Stimulated activated CD8-positive, alpha-beta memory T cell treated with anti-CD3 and anti-CD28 coated beads, Interleukin-4, amount 100 ng/mL, for 48 hours (primary cell): ENCODE data around the gene FAM114A1.

Experiments used
- DNase-seq: peaks from one replicate; pipeline ENCODE4 v3.0.0-alpha.2; 2020

Gene FAM114A1

DNA sequence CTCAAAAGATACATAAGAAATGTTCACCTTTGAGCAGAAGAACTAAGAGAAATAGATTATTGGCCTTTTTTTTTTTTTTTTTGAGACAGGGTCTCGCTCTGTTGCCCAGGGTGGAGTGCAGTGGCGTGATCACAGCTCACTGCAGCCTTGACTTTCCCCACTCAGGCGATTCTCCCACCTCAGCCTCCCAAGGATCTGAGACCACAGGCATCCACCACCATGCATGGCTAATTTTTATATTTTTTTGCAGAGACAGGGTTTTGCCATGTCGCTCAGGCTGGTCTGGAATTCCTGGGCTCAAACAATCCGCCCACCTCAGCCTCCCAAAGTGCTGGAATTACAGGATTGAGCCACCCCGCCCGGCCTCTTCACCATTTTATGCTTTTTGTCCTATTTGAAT is 8.1 kb upstream of the FAM114A1 start:
- no peak for DNase-seq

GRCh38 chr4:38860788-38861424 is 6.7 kb upstream of the FAM114A1 start:
- DNase-seq: peak; percentile 75

DNA sequence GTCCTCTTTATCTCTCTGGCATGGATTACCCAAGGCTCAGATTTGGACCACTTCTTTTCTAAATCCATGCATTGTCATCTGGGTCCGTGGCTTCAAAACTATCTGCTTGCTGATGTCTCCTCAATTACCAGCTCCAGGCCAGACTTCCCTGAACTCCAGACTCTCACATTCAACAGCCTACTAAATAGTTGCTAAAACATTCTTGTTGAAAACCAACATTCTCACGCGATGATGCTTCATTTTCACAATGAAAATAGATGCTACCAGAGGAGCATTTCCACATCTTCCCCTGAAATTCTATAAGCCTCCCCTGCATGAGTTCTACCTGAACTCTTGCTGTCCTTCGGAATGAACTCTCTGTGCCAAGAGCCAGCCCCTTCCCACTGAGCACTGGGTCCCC is 5.8 kb upstream of the FAM114A1 start:
- DNase-seq: no peak

GRCh38 chr4:38865445-38865844 is 2.2 kb upstream of the FAM114A1 start:
- no peak for DNase-seq

GRCh38 chr4:38866973-38867477 is 581 bp upstream of the FAM114A1 start:
- DNase-seq: no peak

DNA sequence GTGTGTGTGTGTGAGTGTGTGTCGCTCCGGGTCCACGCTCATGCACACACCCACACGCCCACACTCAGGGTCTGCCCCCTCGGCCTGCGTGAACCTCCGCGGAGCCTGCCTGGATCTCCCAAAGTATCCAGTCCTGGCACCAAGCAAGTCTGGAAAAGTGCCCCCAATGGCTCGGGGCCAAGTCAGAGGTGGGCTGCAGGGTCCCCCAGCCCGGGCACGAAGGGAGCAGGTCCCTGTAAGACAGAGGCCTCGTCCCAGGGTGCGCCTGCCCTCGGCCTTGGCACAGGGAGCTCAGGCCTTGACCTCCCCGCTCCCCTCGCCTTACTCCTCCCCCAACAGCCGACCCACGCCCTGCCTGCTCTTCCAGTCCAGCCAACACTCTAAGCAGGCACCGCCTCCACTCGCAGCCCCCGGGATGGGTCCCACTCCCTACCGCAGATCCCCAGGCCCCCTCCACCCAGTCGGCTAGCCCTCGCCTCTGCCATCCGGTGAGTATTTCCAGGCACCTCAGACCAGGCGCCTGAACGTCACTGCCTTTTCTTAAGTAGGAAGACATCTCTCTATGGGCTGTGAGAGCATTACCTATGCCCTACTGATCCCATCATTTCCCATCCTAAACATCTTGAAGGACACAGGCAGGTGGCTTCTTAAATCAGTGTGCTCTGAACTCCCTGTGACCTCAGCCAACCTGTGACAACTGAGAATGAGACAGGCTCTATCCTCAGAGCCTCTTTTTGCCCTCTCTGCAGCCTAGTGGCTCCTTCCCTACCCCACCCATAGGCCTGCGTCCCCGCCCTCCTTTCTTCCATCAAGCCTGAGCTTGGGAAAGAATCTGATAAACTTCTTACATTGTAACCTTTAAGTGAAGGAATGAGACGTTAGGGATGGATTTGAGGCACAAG is 704 bp downstream of the FAM114A1 start:
- no peak for DNase-seq

DNA sequence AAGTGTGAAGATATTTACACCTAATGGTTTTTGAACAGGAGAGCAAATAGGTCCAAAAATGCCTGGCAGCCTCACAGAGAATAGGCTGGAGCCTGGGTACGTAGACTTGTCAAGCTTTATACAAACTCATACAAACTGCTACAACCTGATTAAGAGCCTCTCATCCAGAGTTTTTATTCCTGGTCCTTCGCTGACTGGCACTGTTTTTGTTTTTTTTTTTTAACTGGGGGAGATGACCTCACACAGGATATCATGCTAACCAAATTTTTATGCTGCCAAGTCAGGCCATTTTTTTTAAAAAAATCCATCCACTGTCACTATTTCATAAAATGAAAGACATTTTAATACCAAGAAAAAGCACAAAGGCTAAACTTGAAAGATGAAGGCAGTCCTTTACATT is 1.9 kb downstream of the FAM114A1 start:
- no peak for DNase-seq

GRCh38 chr4:38870098-38870808 is 2.6 kb downstream of the FAM114A1 start:
- DNase-seq: no peak

DNA sequence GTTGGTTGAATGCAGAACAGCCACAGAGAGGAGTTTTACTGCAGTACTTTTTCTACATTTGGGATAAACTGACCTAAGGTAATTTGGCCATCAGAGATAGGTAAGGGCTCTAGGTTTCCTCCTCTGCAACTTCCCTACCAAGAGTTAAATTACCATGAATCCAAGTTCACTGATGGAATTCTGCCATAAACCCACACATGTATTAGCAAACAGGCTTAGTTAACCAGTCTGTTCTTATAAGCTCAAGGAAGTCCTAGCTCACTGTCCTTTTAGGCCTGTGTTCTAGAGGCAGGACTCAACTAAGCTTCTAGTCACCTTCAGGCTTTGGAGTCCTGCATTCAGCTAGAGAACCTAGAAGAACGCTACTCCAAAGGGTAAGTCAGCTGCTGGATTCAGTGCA is 4.0 kb downstream of the FAM114A1 start:
- no peak for DNase-seq

- no peak for DNase-seq
Measured at GRCh38 chr4:38872620-38873019, 5.0 kb downstream of the FAM114A1 start.

GRCh38 chr4:38873290-38873944 is 5.8 kb downstream of the FAM114A1 start:
- DNase-seq: no peak

- DNase-seq: no peak
Measured at GRCh38 chr4:38876636-38877035, 9.0 kb downstream of the FAM114A1 start.

DNA sequence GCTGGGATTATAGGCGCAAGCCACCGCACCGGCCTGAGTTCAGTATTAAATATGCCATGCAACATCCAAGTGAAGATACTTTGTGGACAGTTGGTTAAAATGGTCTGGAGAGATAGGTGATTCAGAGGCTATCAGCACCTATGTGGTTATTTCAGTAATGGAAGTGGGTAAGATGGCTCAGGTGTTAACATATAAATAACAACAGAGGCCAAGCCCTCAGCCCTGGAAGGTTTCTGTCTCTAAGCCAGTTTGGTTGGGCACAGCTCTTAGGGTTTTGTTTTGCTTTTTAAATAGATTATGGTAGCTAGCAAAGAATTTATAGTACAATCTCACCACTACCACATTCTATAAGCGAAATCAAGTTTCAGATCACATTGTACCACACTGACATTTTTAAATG is 16.6 kb downstream of the FAM114A1 start:
- DNase-seq: no peak

DNA sequence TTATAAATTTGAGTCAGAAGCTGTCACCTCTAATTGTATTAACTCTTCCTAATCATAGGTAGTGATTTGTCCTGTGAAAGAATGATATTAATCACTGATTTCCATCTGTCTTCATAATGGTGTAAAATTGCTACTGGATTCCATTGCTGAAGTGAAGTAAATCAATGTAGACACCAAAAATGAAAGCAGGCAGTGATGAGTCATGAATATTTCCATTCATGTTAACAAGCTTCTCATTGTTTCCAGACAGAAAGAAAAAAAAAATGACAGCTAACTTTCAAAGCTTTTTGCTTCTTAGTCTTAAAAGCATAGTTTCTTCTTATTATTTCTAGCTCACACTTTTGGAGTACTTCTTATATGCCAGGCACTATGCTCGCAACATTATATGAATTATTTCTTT is 21.5 kb downstream of the FAM114A1 start:
- DNase-seq: no peak

DNA sequence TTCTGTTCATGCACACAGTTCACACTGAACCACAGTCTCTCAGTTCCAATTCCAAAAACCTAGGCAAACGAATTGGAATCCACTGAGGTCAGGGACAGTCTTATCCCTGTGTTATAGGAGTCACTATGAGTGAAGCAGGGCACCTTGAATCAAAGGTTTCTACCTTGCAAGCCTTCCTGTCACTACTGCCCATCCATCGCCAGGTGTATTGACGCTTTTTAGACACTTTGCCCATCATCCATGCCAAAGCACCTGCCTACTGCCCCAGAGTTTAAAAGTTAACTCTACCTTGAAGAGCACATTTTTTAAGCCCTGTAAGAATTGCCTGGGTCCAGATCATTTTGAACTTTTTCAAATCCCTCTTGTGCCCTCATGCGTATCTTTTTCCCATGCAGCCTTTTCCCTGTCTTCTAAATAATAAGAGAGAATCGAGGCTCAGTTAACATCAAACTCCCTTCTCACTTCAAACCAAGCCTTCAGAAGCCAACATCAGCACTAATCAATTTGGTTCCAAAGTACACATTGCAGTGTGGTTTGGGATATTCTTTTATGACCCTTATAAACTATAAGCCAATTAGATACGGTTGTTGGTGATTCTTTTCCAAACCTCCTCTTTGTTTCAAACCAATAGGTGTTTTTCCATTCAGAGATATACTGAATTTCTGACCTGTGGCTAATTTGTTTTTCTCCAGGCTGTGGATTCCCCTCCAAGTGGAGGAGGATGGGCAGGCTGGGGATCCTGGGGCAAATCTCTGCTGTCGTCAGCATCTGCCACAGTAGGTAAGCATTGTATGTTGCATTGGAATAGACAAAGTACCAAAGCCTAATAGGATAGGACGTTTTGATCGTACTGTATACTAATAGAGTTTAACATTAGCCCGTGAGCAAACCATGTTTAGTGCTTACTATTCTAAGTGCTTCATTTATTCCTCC is 23.7 kb downstream of the FAM114A1 start:
- no peak for DNase-seq

DNA sequence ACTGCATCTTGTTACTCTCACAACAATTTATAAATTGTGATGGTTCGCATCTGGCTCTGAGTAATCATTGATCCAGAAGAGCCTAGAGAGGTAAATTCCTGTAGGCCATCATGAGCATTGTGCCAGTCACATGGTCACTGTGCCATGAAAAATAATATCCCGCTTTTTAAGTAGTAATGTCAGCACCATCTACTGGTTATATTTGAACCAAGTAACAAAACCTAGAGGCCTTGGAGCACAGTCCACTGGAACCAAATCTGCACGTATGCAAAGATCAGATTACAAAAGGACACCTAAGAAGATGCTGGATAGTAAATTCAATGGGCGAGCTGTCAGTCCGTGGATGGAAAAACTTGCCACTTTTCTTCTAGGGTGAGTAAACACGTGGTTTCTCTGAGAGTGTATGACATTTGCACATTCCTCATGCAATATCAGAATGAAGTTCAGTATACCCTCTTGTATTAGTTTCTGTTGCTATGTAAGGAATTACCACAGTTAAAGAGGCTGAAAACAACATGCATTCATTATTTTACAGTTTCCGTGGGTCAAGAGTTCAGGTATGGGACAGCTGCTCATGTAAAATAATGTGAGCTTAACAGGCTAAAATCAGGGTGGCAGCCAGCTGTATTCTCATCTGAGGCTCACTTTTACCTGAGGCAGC is 26.8 kb downstream of the FAM114A1 start:
- no peak for DNase-seq

- DNase-seq: no peak
Measured at GRCh38 chr4:38896940-38897339, 29.3 kb downstream of the FAM114A1 start.

DNA sequence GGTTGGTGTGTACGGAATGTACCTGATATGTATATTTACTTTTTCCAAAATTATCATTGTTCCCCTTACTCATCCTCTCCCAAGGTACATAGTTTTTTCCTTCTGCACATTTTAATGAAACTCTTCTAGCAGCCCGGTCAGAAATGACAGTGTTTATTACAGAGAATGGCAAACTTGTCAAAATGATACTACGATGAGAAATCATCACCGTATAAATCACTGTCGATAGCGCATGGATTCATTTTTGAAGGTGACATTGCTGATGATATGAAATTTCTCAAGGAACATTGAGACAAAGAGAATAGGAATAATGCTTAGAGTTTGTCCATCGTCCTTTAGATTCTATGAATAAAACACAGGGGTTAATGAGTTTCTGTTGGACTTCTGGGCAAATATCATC is 30.6 kb downstream of the FAM114A1 start:
- DNase-seq: no peak

GRCh38 chr4:38902221-38902620 is 34.6 kb downstream of the FAM114A1 start:
- DNase-seq: no peak

- DNase-seq: no peak
Measured at GRCh38 chr4:38902695-38903094, 35.1 kb downstream of the FAM114A1 start.

GRCh38 chr4:38904090-38904666 is 36.6 kb downstream of the FAM114A1 start:
- DNase-seq: no peak
